Osteocyte (in vitro differentiated cells): ENCODE results near the gene HK3. TPM values are rescaled to one million over a fixed set of nuclear protein-coding genes. Genes with fewer than 3 reads are reported as not detected.

ENCODE experiments used
- DNase-seq: peaks from one replicate; pipeline ENCODE4 v3.0.0; 2021; ENCODE audit warnings: mixed read lengths; ENCODE audit not compliant: unreplicated experiment; ENCODE audit errors: extremely low spot score
- H3K27ac Mint-ChIP-seq: one replicate; pipeline ENCODE4 v1.8.0; 2021; ENCODE audit warnings: mild to moderate bottlenecking, mixed read lengths; ENCODE audit not compliant: unreplicated experiment
- H3K27me3 Mint-ChIP-seq: one replicate; pipeline ENCODE4 v1.8.0; 2021; ENCODE audit warnings: mixed read lengths; ENCODE audit not compliant: unreplicated experiment
- H3K36me3 Mint-ChIP-seq: one replicate; pipeline ENCODE4 v1.8.0; 2021; ENCODE audit warnings: mixed read lengths; ENCODE audit not compliant: unreplicated experiment
- H3K4me1 Mint-ChIP-seq: one replicate; pipeline ENCODE4 v1.8.0; 2021; ENCODE audit warnings: mixed read lengths; ENCODE audit not compliant: unreplicated experiment
- H3K4me3 Mint-ChIP-seq: one replicate; pipeline ENCODE4 v1.8.0; 2021; ENCODE audit warnings: mild to moderate bottlenecking, moderate library complexity, mixed read lengths; ENCODE audit not compliant: unreplicated experiment
- H3K9me3 Mint-ChIP-seq: one replicate; pipeline ENCODE4 v1.8.0; 2021; ENCODE audit warnings: mixed read lengths; ENCODE audit not compliant: unreplicated experiment
- total RNA-seq: library from RNA; stranded (reverse); gene quantifications from 2 replicates; pipeline ENCODE4 v1.2.1, GENCODE V29; 2021
- TF ChIP-seq, protein P1 (sequence below): fragments of 200-600 bp; sonication (generic); IDR thresholded peaks from 2 replicates; pipeline ENCODE4 v1.5.0; 2021; ENCODE audit warnings: antibody characterized with exemption, mild to moderate bottlenecking, moderate library complexity

The HK3 gene
- total RNA-seq, 1 donor from 2014 or later: not detected

DNA sequence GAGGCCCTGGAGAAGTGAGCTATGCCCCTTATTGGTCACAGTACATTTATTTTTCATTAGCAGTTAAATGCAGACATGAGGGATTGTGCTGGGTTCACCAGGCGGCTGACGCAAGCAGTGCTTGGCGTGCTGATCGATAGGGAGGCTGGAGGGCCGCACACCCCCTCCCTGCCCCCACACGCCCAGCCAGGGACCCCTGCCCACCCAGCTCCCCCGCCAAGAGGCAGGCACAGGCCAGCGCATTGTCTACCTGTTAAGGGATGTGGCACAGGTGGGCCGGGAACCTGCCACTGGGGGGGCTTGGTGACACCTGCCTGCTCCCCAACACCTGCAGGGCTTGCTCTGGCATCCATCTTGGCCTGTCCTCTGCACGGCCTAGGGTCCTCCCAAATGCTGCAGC, 39.2 kb downstream of the HK3 start:
- H3K4me1 Mint-ChIP-seq: no peaks in the 10 kb centered on the region
- H3K27me3 Mint-ChIP-seq: peaks cover 19% of the 10 kb centered on the region
- no peak overlapping the region for H3K4me3 Mint-ChIP-seq
- DNase-seq: no peak
- H3K27ac Mint-ChIP-seq: no peak overlapping the region
- no peaks in the 10 kb centered on the region for H3K36me3 Mint-ChIP-seq
- TF ChIP-seq, protein P1, sequence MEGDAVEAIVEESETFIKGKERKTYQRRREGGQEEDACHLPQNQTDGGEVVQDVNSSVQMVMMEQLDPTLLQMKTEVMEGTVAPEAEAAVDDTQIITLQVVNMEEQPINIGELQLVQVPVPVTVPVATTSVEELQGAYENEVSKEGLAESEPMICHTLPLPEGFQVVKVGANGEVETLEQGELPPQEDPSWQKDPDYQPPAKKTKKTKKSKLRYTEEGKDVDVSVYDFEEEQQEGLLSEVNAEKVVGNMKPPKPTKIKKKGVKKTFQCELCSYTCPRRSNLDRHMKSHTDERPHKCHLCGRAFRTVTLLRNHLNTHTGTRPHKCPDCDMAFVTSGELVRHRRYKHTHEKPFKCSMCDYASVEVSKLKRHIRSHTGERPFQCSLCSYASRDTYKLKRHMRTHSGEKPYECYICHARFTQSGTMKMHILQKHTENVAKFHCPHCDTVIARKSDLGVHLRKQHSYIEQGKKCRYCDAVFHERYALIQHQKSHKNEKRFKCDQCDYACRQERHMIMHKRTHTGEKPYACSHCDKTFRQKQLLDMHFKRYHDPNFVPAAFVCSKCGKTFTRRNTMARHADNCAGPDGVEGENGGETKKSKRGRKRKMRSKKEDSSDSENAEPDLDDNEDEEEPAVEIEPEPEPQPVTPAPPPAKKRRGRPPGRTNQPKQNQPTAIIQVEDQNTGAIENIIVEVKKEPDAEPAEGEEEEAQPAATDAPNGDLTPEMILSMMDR: no peak
- H3K9me3 Mint-ChIP-seq: no peaks in the 10 kb centered on the region

DNA sequence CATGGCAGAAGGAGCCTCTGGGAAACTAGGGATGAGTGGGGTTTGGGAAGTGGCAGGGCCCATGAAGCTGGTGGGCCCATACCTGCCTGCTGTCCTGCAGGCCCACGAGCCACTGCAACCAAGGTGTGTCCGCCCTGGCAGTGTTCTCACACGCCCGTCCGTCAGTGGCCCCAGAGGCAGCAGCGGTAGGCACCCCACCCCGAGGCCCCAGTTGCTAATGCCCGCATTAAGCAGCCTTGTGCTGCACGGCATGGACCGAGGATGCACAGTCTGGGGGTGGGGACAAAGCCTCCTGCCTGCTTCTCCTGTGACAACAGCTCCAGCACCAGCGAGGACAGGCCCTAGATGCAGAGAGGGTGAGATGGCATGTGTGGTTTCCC, 41.3 kb downstream of the HK3 start:
- no peak for DNase-seq
- peaks cover 8% of the 10 kb centered on the region for H3K27me3 Mint-ChIP-seq

DNA sequence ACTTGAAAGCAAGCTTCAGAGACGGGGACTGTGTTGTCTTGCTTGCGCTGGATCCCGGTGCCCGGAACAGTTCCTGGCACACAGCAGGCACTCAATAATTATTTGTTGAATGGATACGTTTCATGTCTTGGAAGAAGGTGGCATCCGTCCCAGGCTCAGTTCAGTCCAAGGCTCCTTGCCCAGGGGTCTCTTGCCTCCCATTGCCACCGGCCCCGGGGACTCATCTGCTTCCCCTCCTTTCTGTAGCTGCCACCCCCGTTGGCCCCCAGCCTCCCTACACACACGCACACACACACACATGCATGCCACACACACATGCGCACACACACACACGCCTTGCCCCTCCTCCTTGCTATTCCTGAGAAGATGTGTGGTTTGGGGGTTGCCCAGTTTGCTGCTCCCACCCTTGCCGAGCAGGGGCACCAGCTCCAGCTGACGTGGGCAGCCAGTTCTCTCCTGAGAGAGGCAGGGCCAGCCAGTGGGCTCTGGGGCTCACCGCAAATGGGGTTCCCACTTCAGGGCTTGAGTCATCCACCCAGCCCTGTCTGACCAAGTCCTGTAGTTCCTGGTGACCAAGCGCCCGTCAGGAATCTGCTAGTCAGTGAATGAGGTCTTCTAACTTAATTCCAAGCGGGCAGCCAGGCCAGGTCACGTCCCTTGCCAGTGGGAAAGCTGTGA, 41.8 kb downstream of the HK3 start:
- Mint-ChIP-seq H3K27ac (no peak overlapping the region), H3K27me3 (peaks cover 9% of the 10 kb centered on the region), H3K9me3 (no peaks in the 10 kb centered on the region), H3K4me3 (no peak overlapping the region), H3K4me1 (no peaks in the 10 kb centered on the region), H3K36me3 (no peaks in the 10 kb centered on the region)
- no peak for DNase-seq
- TF ChIP-seq, protein P1: no peak

More for the DNA sequence above, 41.3 kb downstream of the HK3 start:
- H3K4me3 Mint-ChIP-seq: no peak overlapping the region
- TF ChIP-seq, protein P1: no peak
- H3K4me1 Mint-ChIP-seq: no peaks in the 10 kb centered on the region
- H3K27ac Mint-ChIP-seq: no peak overlapping the region
- no peaks in the 10 kb centered on the region for H3K9me3 Mint-ChIP-seq
- H3K36me3 Mint-ChIP-seq: no peaks in the 10 kb centered on the region

DNA sequence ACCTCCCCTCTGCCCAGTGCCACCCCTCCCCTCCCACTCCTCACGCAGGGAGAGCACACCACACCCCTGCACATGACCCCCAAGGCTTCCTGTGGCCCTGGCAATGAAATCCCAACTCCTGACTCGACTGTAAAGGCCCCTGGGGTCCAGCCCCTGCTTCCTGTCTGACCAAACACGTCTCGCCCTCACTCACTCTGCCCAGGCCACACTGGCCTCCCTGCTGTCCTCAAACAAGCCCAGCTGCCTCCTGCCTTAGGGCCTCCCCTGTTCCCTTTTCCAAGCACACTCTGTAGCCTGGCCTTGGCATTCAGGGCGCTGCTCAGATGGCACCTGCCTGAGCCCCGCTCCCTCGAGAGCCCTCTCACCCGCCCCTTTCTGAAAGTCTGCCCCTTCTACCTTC, 42.4 kb downstream of the HK3 start:
- DNase-seq: no peak
- no peaks in the 10 kb centered on the region for H3K9me3 Mint-ChIP-seq
- peaks cover 9% of the 10 kb centered on the region for H3K27me3 Mint-ChIP-seq
- H3K4me1 Mint-ChIP-seq: no peaks in the 10 kb centered on the region
- no peak overlapping the region for H3K27ac Mint-ChIP-seq
- H3K36me3 Mint-ChIP-seq: no peaks in the 10 kb centered on the region
- H3K4me3 Mint-ChIP-seq: no peak overlapping the region
- TF ChIP-seq, protein P1: no peak

DNA sequence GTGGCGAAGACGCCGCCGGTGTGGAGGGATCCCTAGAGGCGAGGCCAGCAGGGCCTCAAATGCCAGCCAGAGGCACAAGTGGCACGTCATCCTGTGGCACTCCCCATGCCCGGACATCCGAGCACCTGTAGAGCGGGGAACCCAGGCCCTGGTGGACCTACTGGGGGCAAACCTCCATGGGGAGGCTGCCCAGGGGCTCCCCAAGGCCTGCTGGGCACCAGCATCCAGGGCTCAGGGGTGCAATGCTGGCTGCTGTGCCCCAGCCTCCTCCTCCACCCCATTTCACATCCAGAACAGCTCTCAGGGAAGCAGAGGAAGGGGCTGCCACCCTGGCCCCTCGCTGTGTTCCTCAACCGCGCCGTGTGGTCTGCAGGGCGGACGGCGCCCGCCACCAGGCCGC, 43.5 kb downstream of the HK3 start:
- peaks cover 9% of the 10 kb centered on the region for H3K27me3 Mint-ChIP-seq
- H3K4me3 Mint-ChIP-seq: no peak overlapping the region
- TF ChIP-seq, protein P1: no peak
- H3K4me1 Mint-ChIP-seq: no peaks in the 10 kb centered on the region
- H3K9me3 Mint-ChIP-seq: no peaks in the 10 kb centered on the region
- H3K36me3 Mint-ChIP-seq: no peaks in the 10 kb centered on the region
- DNase-seq: no peak
- H3K27ac Mint-ChIP-seq: no peak overlapping the region
